Measurements from ENCODE around the gene OR5K1. TPM values are rescaled to one million over a fixed set of nuclear protein-coding genes. Genes with fewer than 3 reads are reported as not detected.

Gene OR5K1
- total RNA-seq, 1 experiment from 2014 or later = not detected

DNA sequence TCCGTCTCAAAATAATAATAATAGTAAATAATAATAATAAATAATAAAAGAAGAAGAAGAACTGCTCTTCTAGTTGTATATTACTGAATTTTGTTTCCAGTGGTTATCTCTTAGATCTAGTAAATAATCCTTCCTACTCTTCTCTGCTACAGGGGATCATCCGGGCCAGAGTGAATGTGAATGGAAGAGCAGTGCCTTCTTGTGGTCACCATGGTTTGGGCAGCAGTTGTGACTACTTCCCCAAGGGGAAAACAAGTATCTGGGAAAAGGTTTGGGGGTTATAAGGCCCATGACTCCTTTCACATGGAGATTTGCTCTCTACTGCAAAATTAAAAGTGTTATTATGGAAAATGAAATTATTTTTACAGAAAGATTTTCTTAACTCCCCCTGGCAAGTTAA is 5.5 kb upstream of the OR5K1 start:
- no peak for TF ChIP-seq POLR2AphosphoS5 (IDR thresholded peaks at IDR 0.05; ENCODE audit: low read depth, low read length)
- TF ChIP-seq CTCF (IDR thresholded peaks at IDR 0.05) = peak; percentile 9; the same call in 1 of the 2 replicates
- Histone ChIP-seq H3K9me3 (ENCODE audit: control insufficient read depth, insufficient read depth, low read depth, low read length) (no peaks in the 10 kb centered on the region), H3K4me3 (ENCODE audit: low read depth in 2 of 2, low read length in 2 of 2) (no peak overlapping the region), H3K27ac (ENCODE audit: low read length) (no peak overlapping the region), H3K36me3 (ENCODE audit: control insufficient read depth, insufficient read depth, low read length) (no peaks in the 10 kb centered on the region), H3K27me3 (ENCODE audit: control insufficient read depth, insufficient read depth, low read length) (no peaks in the 10 kb centered on the region), H3K4me1 (ENCODE audit: control insufficient read depth, insufficient read depth, low read length) (no peaks in the 10 kb centered on the region)
- in situ Hi-C loops (cut with HindIII; ENCODE audit: low pct_unique_long_range_greater_than_20kb, low sequenced_read_pairs) = no loop called here
- POLR2A ChIA-PET = interaction anchor here (0.6 kb wide), 1 partner anchor 11 kb away, joined by 3 read pairs; no protein-coding TSS in a partner anchor
- no peak for ATAC-seq
- CTCF ChIA-PET = no interaction called here
- no TSS peak for BruUV-seq (replicated peaks)
- intact Hi-C loops (cut with micrococcal nuclease; ENCODE audit: unreplicated experiment) = no loop called here
- no peak for DNase-seq (ENCODE audit: low read depth, low spot score)

DNA sequence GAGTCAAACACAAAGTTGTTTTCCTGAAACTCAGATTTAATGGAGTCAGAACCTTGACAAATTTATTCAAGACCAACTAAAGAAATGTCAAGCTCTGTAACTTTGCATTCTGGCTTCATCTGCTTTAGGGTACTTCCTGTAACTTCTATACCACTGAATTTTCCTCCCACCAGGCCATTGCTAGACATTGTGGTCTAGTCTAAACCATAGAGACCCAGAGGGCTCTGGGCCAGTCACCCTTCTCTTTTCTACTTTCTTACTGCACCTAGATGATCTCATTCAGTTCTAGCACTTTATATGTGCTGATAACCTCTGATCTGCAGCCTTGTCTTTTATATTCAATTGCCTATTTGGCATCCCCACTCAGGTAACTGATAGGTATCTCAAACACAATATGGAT is 2.8 kb upstream of the OR5K1 start:
- TF ChIP-seq CTCF (IDR thresholded peaks at IDR 0.05) = no peak
- intact Hi-C loops (cut with micrococcal nuclease; ENCODE audit: unreplicated experiment) = loop anchor here (1.0 kb wide), 1 partner anchor 12 kb away; no protein-coding TSS in a partner anchor
- CTCF ChIA-PET = no interaction called here

DNA sequence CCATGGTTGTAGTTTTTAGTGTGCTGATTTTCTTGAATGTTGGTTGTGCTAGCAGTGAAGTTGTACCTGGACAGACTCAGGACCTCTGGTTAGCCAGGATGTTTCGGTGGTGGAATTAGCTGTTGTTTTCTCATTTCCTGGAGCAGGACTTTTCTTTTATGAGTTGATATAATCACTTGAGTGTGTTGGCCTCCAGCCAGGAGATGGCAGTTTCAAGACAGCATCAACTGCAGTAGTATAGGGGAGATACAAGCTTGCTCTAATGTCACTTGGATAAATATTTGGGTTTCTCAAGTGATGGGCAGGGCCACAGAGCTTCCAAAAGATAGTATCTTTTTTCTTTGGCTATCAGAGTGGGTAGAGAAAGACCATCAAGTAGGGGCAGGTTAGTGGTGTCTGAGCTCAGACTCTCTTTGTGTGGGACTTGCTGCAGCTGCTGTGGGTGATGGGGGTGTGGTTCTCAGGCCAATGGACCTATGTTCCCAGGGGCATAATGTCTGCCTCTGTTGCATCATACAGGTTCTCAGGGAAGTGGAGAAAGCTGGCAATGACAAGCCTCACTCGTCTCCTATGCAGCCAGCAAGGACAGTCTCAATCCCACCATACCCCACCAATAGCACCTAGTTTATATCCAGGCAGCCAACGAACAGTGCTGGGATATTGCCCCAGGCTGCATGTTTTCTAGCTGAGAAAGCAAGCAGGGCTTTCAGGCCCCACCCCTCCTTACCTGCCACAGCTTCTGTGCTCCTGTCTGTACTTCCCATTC is 19.9 kb downstream of the OR5K1 start:
- no peak overlapping the region for H3K4me3 ChIP-seq (ENCODE audit: low read depth in 2 of 2, low read length in 2 of 2)
- in situ Hi-C loops (cut with HindIII; ENCODE audit: low pct_unique_long_range_greater_than_20kb, low sequenced_read_pairs) = no loop called here
- POLR2A ChIA-PET = no interaction called here
- H3K9me3 ChIP-seq (ENCODE audit: control insufficient read depth, insufficient read depth, low read depth, low read length) = no peaks in the 10 kb centered on the region
- ATAC-seq (no peak), DNase-seq (ENCODE audit: low read depth, low spot score) (no peak)
- H3K4me1 ChIP-seq (ENCODE audit: control insufficient read depth, insufficient read depth, low read length) = no peaks in the 10 kb centered on the region
- no peaks in the 10 kb centered on the region for H3K36me3 ChIP-seq (ENCODE audit: control insufficient read depth, insufficient read depth, low read length)
- CTCF ChIA-PET = no interaction called here
- no peaks in the 10 kb centered on the region for H3K27me3 ChIP-seq (ENCODE audit: control insufficient read depth, insufficient read depth, low read length)
- TF ChIP-seq POLR2AphosphoS5 (IDR thresholded peaks at IDR 0.05; ENCODE audit: low read depth, low read length) (no peak), REST (IDR thresholded peaks at IDR 0.05; ENCODE audit: insufficient read depth in 1 of 2, low read depth in 2 of 2, low read length in 1 of 2) (no peak), CTCF (IDR thresholded peaks at IDR 0.05) (no peak), SIN3A (IDR thresholded peaks at IDR 0.05; ENCODE audit: borderline replicate concordance, insufficient read depth, low read depth, low read length) (no peak), TCF7L2 (IDR thresholded peaks at IDR 0.05; ENCODE audit: low read depth, low read length) (no peak)
- H3K27ac ChIP-seq (ENCODE audit: low read length) = no peak overlapping the region
- intact Hi-C loops (cut with micrococcal nuclease; ENCODE audit: unreplicated experiment) = no loop called here
- no TSS peak for BruUV-seq (replicated peaks)

More for the DNA sequence above, 2.8 kb upstream of the OR5K1 start:
- H3K4me3 ChIP-seq (ENCODE audit: low read depth in 2 of 2, low read length in 2 of 2) = no peak overlapping the region
- no peaks in the 10 kb centered on the region for H3K27me3 ChIP-seq (ENCODE audit: control insufficient read depth, insufficient read depth, low read length)
- DNase-seq (ENCODE audit: low read depth, low spot score) (no peak), ATAC-seq (no peak)
- H3K27ac ChIP-seq (ENCODE audit: low read length) = no peak overlapping the region
- POLR2A ChIA-PET = interaction anchor here (0.7 kb wide), 1 partner anchor 173 kb away, joined by 8 read pairs; no protein-coding TSS in a partner anchor
- BruUV-seq (replicated peaks) = no TSS peak
- in situ Hi-C loops (cut with HindIII; ENCODE audit: low pct_unique_long_range_greater_than_20kb, low sequenced_read_pairs) = no loop called here
- no peaks in the 10 kb centered on the region for H3K9me3 ChIP-seq (ENCODE audit: control insufficient read depth, insufficient read depth, low read depth, low read length)
- H3K36me3 ChIP-seq (ENCODE audit: control insufficient read depth, insufficient read depth, low read length) = no peaks in the 10 kb centered on the region
- H3K4me1 ChIP-seq (ENCODE audit: control insufficient read depth, insufficient read depth, low read length) = no peaks in the 10 kb centered on the region

All from Panc1 (cell line).